MM.1S (cell line): ENCODE measurements around the gene SLC24A1.

Source experiments
- CTCF ChIP-seq: fragments of 300-600 bp; sonication (generic); IDR thresholded peaks from 2 replicates; pipeline ENCODE4 v1.5.1; 2016; ENCODE audit warnings: antibody characterized with exemption, low read length, mixed read lengths
- EZH2phosphoT487 ChIP-seq: fragments of 300-600 bp; sonication (generic); IDR thresholded peaks from 2 replicates; pipeline ENCODE4 v1.6.1; 2018; ENCODE audit warnings: antibody characterized with exemption, low read length

DNA sequence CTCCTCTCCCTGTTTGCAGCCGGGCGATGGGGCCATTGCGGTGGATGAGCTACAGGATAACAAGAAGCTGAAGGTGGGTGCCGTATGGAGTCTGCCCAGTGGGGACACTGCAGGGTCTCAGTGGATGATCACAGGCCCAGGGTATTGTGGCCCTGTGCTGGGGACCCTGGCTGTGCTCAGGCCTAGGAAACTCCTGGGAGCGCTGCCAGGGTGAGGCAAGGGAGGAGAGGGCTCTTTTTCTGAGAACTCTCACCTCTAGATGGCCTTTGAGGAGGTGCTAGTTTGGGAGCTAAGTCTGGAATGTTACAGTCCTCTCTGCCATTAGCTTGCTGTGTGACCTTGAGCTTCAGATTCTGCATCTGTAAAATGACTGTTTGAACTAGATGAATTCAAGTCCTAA lies 16.4 kb downstream of the SLC24A1 start:
- TF ChIP-seq CTCF (no peak), EZH2phosphoT487 (no peak)
